Natural killer cell (primary cell): ENCODE results near the gene NEDD4L. TPM values are rescaled to one million over a fixed set of nuclear protein-coding genes. Genes with fewer than 3 reads are reported as not detected.

Experiments
- ATAC-seq, 3 donors: fragments of 150-1000 bp in 2 of 3; fragments of 200-7000 bp in 1 of 3; cut with Tn5 transposase; 1 replicate in 1 of 3; 2 replicates in 2 of 3; pipeline ENCODE4 v1.10.0; 2021; ENCODE audit warnings: mild to moderate bottlenecking in 2 of 3, moderate library complexity in 2 of 3
- DNase-seq, 2 donors: peaks; one replicate each; pipeline versions ENCODE4 v3.0.0 to v3.0.0-alpha.2; 2013 to 2021; ENCODE audit warnings: mixed read lengths in 1 of 2
- H3K27ac ChIP-seq: one replicate; pipeline ENCODE4 v1.5.1; 2013; ENCODE audit warnings: mild to moderate bottlenecking, low read length
- H3K27me3 ChIP-seq: one replicate; pipeline ENCODE4 v1.6.1; 2013; ENCODE audit warnings: low read length; ENCODE audit not compliant: control insufficient read depth, insufficient read depth
- H3K36me3 ChIP-seq: one replicate; pipeline ENCODE4 v1.6.1; 2013; ENCODE audit warnings: low read length; ENCODE audit not compliant: control insufficient read depth, insufficient read depth
- H3K4me1 ChIP-seq: one replicate; pipeline ENCODE4 v1.6.1; 2013; ENCODE audit warnings: low read length; ENCODE audit not compliant: control insufficient read depth, insufficient read depth
- H3K4me3 ChIP-seq: one replicate; pipeline ENCODE4 v1.5.1; 2013; ENCODE audit warnings: low read length
- H3K9me3 ChIP-seq: one replicate; pipeline ENCODE4 v1.6.1; 2013; ENCODE audit warnings: low read length; ENCODE audit not compliant: control insufficient read depth, insufficient read depth
- H3K27ac Mint-ChIP-seq, 2 donors: one replicate each; pipeline ENCODE4 v1.8.0; 2022; ENCODE audit warnings: mild to moderate bottlenecking in 2 of 2, mixed read lengths in 2 of 2, moderate library complexity in 1 of 2
- H3K27me3 Mint-ChIP-seq, 2 donors: one replicate each; pipeline ENCODE4 v1.8.0; 2022; ENCODE audit warnings: low read depth in 2 of 2, mixed read lengths in 2 of 2
- H3K36me3 Mint-ChIP-seq: one replicate; pipeline ENCODE4 v1.8.0; 2022; ENCODE audit warnings: mixed read lengths
- H3K4me1 Mint-ChIP-seq, 2 donors: one replicate each; pipeline ENCODE4 v1.8.0; 2022; ENCODE audit warnings: mixed read lengths in 2 of 2
- H3K4me3 Mint-ChIP-seq: one replicate; pipeline ENCODE4 v1.8.0; 2022; ENCODE audit warnings: mild to moderate bottlenecking, moderate library complexity, mixed read lengths
- H3K9me3 Mint-ChIP-seq, 2 donors: one replicate each; pipeline ENCODE4 v1.8.0; 2022; ENCODE audit warnings: mixed read lengths in 2 of 2
- CTCF ChIP-seq: fragments of 200-600 bp; IDR thresholded peaks from one replicate; pipeline ENCODE4 v1.8.0; 2022; ENCODE audit warnings: antibody characterized with exemption
- WGBS: methylation state at CpG from one replicate; pipeline ENCODE4 v1.1.7; 2013; ENCODE audit warnings: missing lambda C conversion rate; ENCODE audit not compliant: insufficient coverage; 5-methylcytosine and 5-hydroxymethylcytosine counted together
- intact Hi-C: fragments of 100-400 bp; cut with micrococcal nuclease; formaldehyde crosslinking; loops from one replicate; pipeline ENCODE4 v1.14.2; 2022
- total RNA-seq, 4 donors: library from RNA; stranded (reverse); fragments of 120-200 nt in 1 of 4; gene quantifications; one replicate each; pipeline versions ENCODE4 v1.2.3 to v1.2.4, GENCODE V29; 2013 to 2022

The NEDD4L gene
- total RNA-seq, 3 donors from 2014 or later (not counting 1 experiment from before 2014, with no cell fraction given), result 3.4 to 15.3 (median 14.3) TPM

GRCh38 chr18:58069099-58069498 lies 25.1 kb downstream of the NEDD4L start:
- Histone ChIP-seq H3K27me3 (no peaks in the 10 kb centered on the region), H3K4me3 (no peak overlapping the region), H3K27ac (no peak overlapping the region), H3K4me1 (no peaks in the 10 kb centered on the region), H3K36me3 (no peaks in the 10 kb centered on the region), H3K9me3 (no peaks in the 10 kb centered on the region)
- Mint-ChIP-seq H3K27ac (no peak overlapping the region), H3K4me1 (no peaks in the 10 kb centered on the region), H3K36me3 (no peaks in the 10 kb centered on the region), H3K9me3 (no peaks in the 10 kb centered on the region), H3K27me3 (peaks cover 0 to 9% of the 10 kb centered on the region in 2 donors), H3K4me3 (no peak overlapping the region)
- DNase-seq (no peak), ATAC-seq (no peak)
- no peak for TF ChIP-seq CTCF
- intact Hi-C loops, result no loop called here

GRCh38 chr18:58069721-58070292 lies 25.8 kb downstream of the NEDD4L start:
- Histone ChIP-seq H3K27me3 (no peaks in the 10 kb centered on the region), H3K36me3 (no peaks in the 10 kb centered on the region), H3K4me1 (no peaks in the 10 kb centered on the region), H3K27ac (no peak overlapping the region), H3K4me3 (no peak overlapping the region), H3K9me3 (no peaks in the 10 kb centered on the region)
- Mint-ChIP-seq H3K9me3 (no peaks in the 10 kb centered on the region), H3K4me1 (no peaks in the 10 kb centered on the region), H3K4me3 (no peak overlapping the region), H3K27me3 (peaks cover 0 to 12% of the 10 kb centered on the region in 2 donors), H3K36me3 (no peaks in the 10 kb centered on the region), H3K27ac (no peak overlapping the region)
- no peak for TF ChIP-seq CTCF
- ATAC-seq (no peak), DNase-seq (no peak)
- intact Hi-C loops, result no loop called here
- WGBS, result 86% methylated on average over 3 of the region's 3 CpGs

- Histone ChIP-seq H3K4me1 (no peaks in the 10 kb centered on the region), H3K4me3 (no peak overlapping the region), H3K27me3 (no peaks in the 10 kb centered on the region), H3K36me3 (no peaks in the 10 kb centered on the region), H3K9me3 (no peaks in the 10 kb centered on the region), H3K27ac (no peak overlapping the region)
- Mint-ChIP-seq H3K27ac (no peak overlapping the region), H3K36me3 (no peaks in the 10 kb centered on the region), H3K4me3 (no peak overlapping the region), H3K4me1 (no peaks in the 10 kb centered on the region), H3K9me3 (no peaks in the 10 kb centered on the region), H3K27me3 (peaks cover 0 to 15% of the 10 kb centered on the region in 2 donors)
- WGBS, result 91% methylated on average over 2 of the region's 2 CpGs
- intact Hi-C loops, result no loop called here
- DNase-seq (no peak), ATAC-seq (no peak)
- TF ChIP-seq CTCF, result no peak
Observed at GRCh38 chr18:58076052-58076451, 32.0 kb downstream of the NEDD4L start.

- no peak overlapping the region for H3K27ac Mint-ChIP-seq
- Histone ChIP-seq H3K9me3 (no peaks in the 10 kb centered on the region), H3K27me3 (no peaks in the 10 kb centered on the region), H3K27ac (no peak overlapping the region), H3K4me1 (no peaks in the 10 kb centered on the region), H3K4me3 (no peak overlapping the region), H3K36me3 (no peaks in the 10 kb centered on the region)
- TF ChIP-seq CTCF, result no peak
- no peaks in the 10 kb centered on the region for H3K9me3 Mint-ChIP-seq
- H3K27me3 Mint-ChIP-seq, result peaks cover 0 to 15% of the 10 kb centered on the region in 2 donors
- no peak for DNase-seq
- no peaks in the 10 kb centered on the region for H3K36me3 Mint-ChIP-seq
- WGBS, result 95% methylated on average over 9 of the region's 9 CpGs
- intact Hi-C loops, result no loop called here
- ATAC-seq, result no peak
- H3K4me1 Mint-ChIP-seq, result no peaks in the 10 kb centered on the region
- H3K4me3 Mint-ChIP-seq, result no peak overlapping the region
Observed at GRCh38 chr18:58077329-58077728, 33.3 kb downstream of the NEDD4L start.
